Neural cell (in vitro differentiated cells): ENCODE measurements around the gene TAC3. TPM values are rescaled to one million over a fixed set of nuclear protein-coding genes. Genes with fewer than 3 reads are reported as not detected.

Experiments used
- H2AFZ ChIP-seq: fragments of 200-600, 300-800 bp; sonication (generic), shearing (Covaris generic); 2 replicates; pipeline ENCODE4 v1.6.0; 2014; ENCODE audit warnings: low read depth, mild to moderate bottlenecking, antibody characterized with exemption, low read length, moderate library complexity
- H3F3A ChIP-seq: fragments of 200-600 bp; shearing (Covaris generic); 2 replicates; pipeline ENCODE4 v1.6.1; 2016; ENCODE audit warnings: mild to moderate bottlenecking, moderate library complexity, mixed read lengths, antibody characterized with exemption, low read length; ENCODE audit not compliant: insufficient read depth, poor library complexity, severe bottlenecking
- H3K27ac ChIP-seq: fragments of 200-600, 300-800 bp; sonication (generic), shearing (Covaris generic); 2 replicates; pipeline ENCODE4 v1.5.1; 2014; ENCODE audit warnings: mild to moderate bottlenecking, low read length, moderate library complexity
- H3K27me3 ChIP-seq: fragments of 300-800, 200-600 bp; sonication (generic), shearing (Covaris generic); 2 replicates; pipeline ENCODE4 v1.6.0; 2014; ENCODE audit warnings: mild to moderate bottlenecking, low read depth, low read length, moderate library complexity; ENCODE audit not compliant: insufficient read depth
- H3K36me3 ChIP-seq: fragments of 300-800, 200-600 bp; sonication (generic), shearing (Covaris generic); 2 replicates; pipeline ENCODE4 v1.5.1; 2014; ENCODE audit warnings: mild to moderate bottlenecking, antibody characterized with exemption, low read length, moderate library complexity; ENCODE audit not compliant: insufficient read depth
- H3K4me2 ChIP-seq: fragments of 300-800, 200-600 bp; sonication (generic), shearing (Covaris generic); 2 replicates; pipeline ENCODE4 v1.6.0; 2014; ENCODE audit warnings: mild to moderate bottlenecking, low read length
- H3K4me3 ChIP-seq: fragments of 300-800, 200-600 bp; sonication (generic), shearing (Covaris generic); 2 replicates; pipeline ENCODE4 v1.5.1; 2014; ENCODE audit warnings: mild to moderate bottlenecking, low read length, moderate library complexity
- H3K79me2 ChIP-seq: fragments of 200-600 bp; shearing (Covaris generic); replicated peaks from 2 replicates; pipeline ENCODE4 v1.6.0; 2014; ENCODE audit warnings: mild to moderate bottlenecking, low read length, moderate library complexity; ENCODE audit not compliant: insufficient read depth
- H3K9ac ChIP-seq: fragments of 300-800, 200-600 bp; sonication (generic), shearing (Covaris generic); 2 replicates; pipeline ENCODE4 v1.6.1; 2016; ENCODE audit warnings: mild to moderate bottlenecking, low read length, mixed read lengths
- H3K9me2 ChIP-seq: fragments of 200-600 bp; shearing (Covaris generic); 2 replicates; pipeline ENCODE4 v1.6.1; 2016; ENCODE audit warnings: mild to moderate bottlenecking, low read length, mixed read lengths; ENCODE audit not compliant: insufficient read depth
- H3K9me3 ChIP-seq: fragments of 200-600, 300-800 bp; sonication (generic), shearing (Covaris generic); 2 replicates; pipeline ENCODE4 v1.6.1; 2016; ENCODE audit warnings: mild to moderate bottlenecking, mixed run types, low read length, moderate library complexity, mixed read lengths
- H4K20me1 ChIP-seq: fragments of 200-600 bp; shearing (Covaris generic); 2 replicates; pipeline ENCODE4 v1.6.1; 2016; ENCODE audit warnings: mild to moderate bottlenecking, mixed run types; ENCODE audit not compliant: insufficient read depth
- CTCF ChIP-seq: fragments of 450-650 bp; IDR thresholded peaks from 2 replicates; pipeline ENCODE4 v1.5.1; 2014; ENCODE audit warnings: antibody characterized with exemption, mild to moderate bottlenecking, moderate library complexity; ENCODE audit not compliant: poor library complexity, severe bottlenecking
- EP300 ChIP-seq: fragments of 450-650 bp; conservative IDR thresholded peaks from 2 replicates; pipeline ENCODE4 v1.6.1; 2014; ENCODE audit warnings: antibody characterized with exemption, mild to moderate bottlenecking, moderate library complexity; ENCODE audit not compliant: poor library complexity, severe bottlenecking
- EZH2 ChIP-seq: fragments of 200-600, 300-800 bp; shearing (Covaris generic), sonication (generic); IDR thresholded peaks from 2 replicates; pipeline ENCODE4 v1.6.1; 2014; ENCODE audit warnings: antibody characterized with exemption, low read length, borderline replicate concordance, mild to moderate bottlenecking; ENCODE audit not compliant: insufficient read depth, poor library complexity, severe bottlenecking
- MXI1 ChIP-seq: fragments of 450-650 bp; conservative IDR thresholded peaks from 2 replicates; pipeline ENCODE4 v1.6.1; 2014; ENCODE audit warnings: antibody characterized with exemption, mild to moderate bottlenecking; ENCODE audit not compliant: poor library complexity, severe bottlenecking
- POLR2AphosphoS5 ChIP-seq: IDR thresholded peaks from 2 replicates; pipeline ENCODE4 v1.6.1; 2012
- RAD21 ChIP-seq: fragments of 450-650 bp; conservative IDR thresholded peaks from 2 replicates; pipeline ENCODE4 v1.6.1; 2014; ENCODE audit warnings: antibody characterized with exemption, mild to moderate bottlenecking, moderate library complexity
- REST ChIP-seq: IDR thresholded peaks from 2 replicates; pipeline ENCODE4 v1.6.1; 2012; ENCODE audit warnings: borderline replicate concordance
- SMC3 ChIP-seq: fragments of 450-650 bp; conservative IDR thresholded peaks from 2 replicates; pipeline ENCODE4 v1.6.1; 2014; ENCODE audit warnings: antibody characterized with exemption, mild to moderate bottlenecking, moderate library complexity; ENCODE audit not compliant: poor library complexity
- TAF1 ChIP-seq: IDR thresholded peaks from 2 replicates; pipeline ENCODE4 v1.6.1; 2012; ENCODE audit warnings: low read depth
- polyA plus RNA-seq: library from polyadenylated mRNA; depleted of rRNA; stranded (reverse); fragments of >200 nt; gene quantifications from 2 replicates; pipeline ENCODE4 v1.2.3, GENCODE V29; 2014

The TAC3 gene
- polyA plus RNA-seq, 1 donor from 2014 or later: 2.5 TPM

GRCh38 chr12:56993346-56993745, 23.0 kb downstream of the TAC3 start:
- no peaks in the 10 kb centered on the region for H3K9me3 ChIP-seq
- H4K20me1 ChIP-seq: no peaks in the 10 kb centered on the region
- H3K9ac ChIP-seq: no peak overlapping the region
- H3F3A ChIP-seq: no peaks in the 10 kb centered on the region
- no peaks in the 10 kb centered on the region for H3K36me3 ChIP-seq
- H3K9me2 ChIP-seq: no peaks in the 10 kb centered on the region
- no peak overlapping the region for H3K27ac ChIP-seq
- H3K4me3 ChIP-seq: no peak overlapping the region
- H3K79me2 ChIP-seq: no peaks in the 10 kb centered on the region
- no peak overlapping the region for H3K4me2 ChIP-seq
- TF ChIP-seq EP300: no peak
- no peak overlapping the region for H2AFZ ChIP-seq
- H3K27me3 ChIP-seq: no peaks in the 10 kb centered on the region

GRCh38 chr12:56991319-56992246, 24.7 kb downstream of the TAC3 start:
- Histone ChIP-seq H3K36me3 (no peaks in the 10 kb centered on the region), H2AFZ (no peak overlapping the region), H3K4me2 (no peak overlapping the region), H3K27ac (no peak overlapping the region), H3K9me2 (no peaks in the 10 kb centered on the region), H3K9me3 (no peaks in the 10 kb centered on the region), H3K79me2 (no peaks in the 10 kb centered on the region), H4K20me1 (no peaks in the 10 kb centered on the region), H3F3A (no peaks in the 10 kb centered on the region), H3K27me3 (no peaks in the 10 kb centered on the region), H3K4me3 (no peak overlapping the region), H3K9ac (no peak overlapping the region)
- TF ChIP-seq EZH2: no peak
- no peak for TF ChIP-seq SMC3
- TF ChIP-seq EP300: no peak
- no peak for TF ChIP-seq TAF1
- no peak for TF ChIP-seq CTCF
- TF ChIP-seq REST: no peak
- no peak for TF ChIP-seq MXI1
- TF ChIP-seq RAD21: no peak
- TF ChIP-seq POLR2AphosphoS5: no peak
